Measurements from ENCODE around the gene STAT4. TPM values are rescaled to one million over a fixed set of nuclear protein-coding genes. Genes with fewer than 3 reads are reported as not detected.
A peak's percentile ranks its signal among the peaks of the same experiment; 100 is the strongest.

The STAT4 gene
- total and polyA plus RNA-seq, 2 donors: 7.5 to 13.9 TPM

GRCh38 chr2:191020742-191021381, 129.9 kb downstream of the STAT4 start:
- Histone ChIP-seq H3K27me3 (ENCODE audit: control insufficient read depth in 2 of 2, insufficient read depth in 1 of 2, low read length in 1 of 2) (no peaks in the 10 kb centered on the region), H3K36me3 (ENCODE audit: control insufficient read depth in 2 of 2, insufficient read depth in 2 of 2, low read length in 1 of 2) (no peaks in the 10 kb centered on the region), H3K27ac (ENCODE audit: low read depth in 1 of 2, low read length in 1 of 2) (peak overlapping the region; percentile 97), H3K4me3 (ENCODE audit: low read length in 2 of 2) (peak overlapping the region; percentile 67 to 74), H3K9me3 (ENCODE audit: control insufficient read depth in 2 of 2, insufficient read depth in 1 of 2, low read length in 1 of 2) (no peaks in the 10 kb centered on the region), H3K4me1 (ENCODE audit: control insufficient read depth in 2 of 2, insufficient read depth in 2 of 2, low read length in 2 of 2) (peaks cover 30 to 44% of the 10 kb centered on the region in 2 donors)
- 22% methylated on average over 14 of the region's 14 CpGs for WGBS
- DNase-seq (ENCODE audit: low read depth in 6 of 9, low spot score in 9 of 9): no peak

GRCh38 chr2:191020221-191020741, 130.5 kb downstream of the STAT4 start:
- H3K4me1 ChIP-seq (ENCODE audit: control insufficient read depth in 2 of 2, insufficient read depth in 2 of 2, low read length in 2 of 2): peaks cover 31 to 49% of the 10 kb centered on the region in 2 donors
- H3K36me3 ChIP-seq (ENCODE audit: control insufficient read depth in 2 of 2, insufficient read depth in 2 of 2, low read length in 1 of 2): no peaks in the 10 kb centered on the region
- no peaks in the 10 kb centered on the region for H3K9me3 ChIP-seq (ENCODE audit: control insufficient read depth in 2 of 2, insufficient read depth in 1 of 2, low read length in 1 of 2)
- peak; percentile 90 to 99 (median 97) for DNase-seq (ENCODE audit: low read depth in 6 of 9, low spot score in 9 of 9)
- H3K27ac ChIP-seq (ENCODE audit: low read depth in 1 of 2, low read length in 1 of 2): peak overlapping the region; percentile 97
- peak overlapping the region; percentile 67 to 74 for H3K4me3 ChIP-seq (ENCODE audit: low read length in 2 of 2)
- H3K27me3 ChIP-seq (ENCODE audit: control insufficient read depth in 2 of 2, insufficient read depth in 1 of 2, low read length in 1 of 2): no peaks in the 10 kb centered on the region
- WGBS: under 1% methylated on average over 59 of the region's 59 CpGs

- no peak for DNase-seq (ENCODE audit: low read depth in 6 of 9, low spot score in 9 of 9)
- 95% methylated on average over 3 of the region's 3 CpGs for WGBS
- H3K9me3 ChIP-seq (ENCODE audit: control insufficient read depth in 2 of 2, insufficient read depth in 1 of 2, low read length in 1 of 2): no peaks in the 10 kb centered on the region
- H3K27ac ChIP-seq (ENCODE audit: low read depth in 1 of 2, low read length in 1 of 2): peak overlapping the region in 1 of 2 donors; percentile 97
- no peaks in the 10 kb centered on the region for H3K36me3 ChIP-seq (ENCODE audit: control insufficient read depth in 2 of 2, insufficient read depth in 2 of 2, low read length in 1 of 2)
- H3K27me3 ChIP-seq (ENCODE audit: control insufficient read depth in 2 of 2, insufficient read depth in 1 of 2, low read length in 1 of 2): no peaks in the 10 kb centered on the region
- H3K4me1 ChIP-seq (ENCODE audit: control insufficient read depth in 2 of 2, insufficient read depth in 2 of 2, low read length in 2 of 2): peaks cover 38 to 53% of the 10 kb centered on the region in 2 donors
- no peak overlapping the region for H3K4me3 ChIP-seq (ENCODE audit: low read length in 2 of 2)
Observed at GRCh38 chr2:191019376-191019775, 131.4 kb downstream of the STAT4 start.

- no peaks in the 10 kb centered on the region for H3K9me3 ChIP-seq (ENCODE audit: control insufficient read depth in 2 of 2, insufficient read depth in 1 of 2, low read length in 1 of 2)
- DNase-seq (ENCODE audit: low read depth in 6 of 9, low spot score in 9 of 9): no peak
- 95% methylated on average over 3 of the region's 3 CpGs for WGBS
- no peak overlapping the region for H3K27ac ChIP-seq (ENCODE audit: low read depth in 1 of 2, low read length in 1 of 2)
- H3K27me3 ChIP-seq (ENCODE audit: control insufficient read depth in 2 of 2, insufficient read depth in 1 of 2, low read length in 1 of 2): no peaks in the 10 kb centered on the region
- H3K36me3 ChIP-seq (ENCODE audit: control insufficient read depth in 2 of 2, insufficient read depth in 2 of 2, low read length in 1 of 2): no peaks in the 10 kb centered on the region
- H3K4me3 ChIP-seq (ENCODE audit: low read length in 2 of 2): no peak overlapping the region
- H3K4me1 ChIP-seq (ENCODE audit: control insufficient read depth in 2 of 2, insufficient read depth in 2 of 2, low read length in 2 of 2): peaks cover 35 to 51% of the 10 kb centered on the region in 2 donors
Observed at GRCh38 chr2:191018643-191019119, 132.1 kb downstream of the STAT4 start.

GRCh38 chr2:191018048-191018447, 132.7 kb downstream of the STAT4 start:
- no peaks in the 10 kb centered on the region for H3K9me3 ChIP-seq (ENCODE audit: control insufficient read depth in 2 of 2, insufficient read depth in 1 of 2, low read length in 1 of 2)
- 100% methylated on average over 1 of the region's 1 CpG for WGBS

GRCh38 chr2:191015831-191016230, 135.0 kb downstream of the STAT4 start:
- Histone ChIP-seq H3K27ac (ENCODE audit: low read depth in 1 of 2, low read length in 1 of 2) (no peak overlapping the region), H3K36me3 (ENCODE audit: control insufficient read depth in 2 of 2, insufficient read depth in 2 of 2, low read length in 1 of 2) (peaks cover 0 to 17% of the 10 kb centered on the region in 2 donors), H3K27me3 (ENCODE audit: control insufficient read depth in 2 of 2, insufficient read depth in 1 of 2, low read length in 1 of 2) (no peaks in the 10 kb centered on the region), H3K4me3 (ENCODE audit: low read length in 2 of 2) (no peak overlapping the region), H3K4me1 (ENCODE audit: control insufficient read depth in 2 of 2, insufficient read depth in 2 of 2, low read length in 2 of 2) (peaks cover 24 to 45% of the 10 kb centered on the region in 2 donors), H3K9me3 (ENCODE audit: control insufficient read depth in 2 of 2, insufficient read depth in 1 of 2, low read length in 1 of 2) (peaks cover 0 to 3% of the 10 kb centered on the region in 2 donors)
- DNase-seq (ENCODE audit: low read depth in 6 of 9, low spot score in 9 of 9): no peak
- 93% methylated on average over 8 of the region's 8 CpGs for WGBS

More at GRCh38 chr2:191018048-191018447, 132.7 kb downstream of the STAT4 start:
- no peak for DNase-seq (ENCODE audit: low read depth in 6 of 9, low spot score in 9 of 9)
- Histone ChIP-seq H3K27ac (ENCODE audit: low read depth in 1 of 2, low read length in 1 of 2) (no peak overlapping the region), H3K4me1 (ENCODE audit: control insufficient read depth in 2 of 2, insufficient read depth in 2 of 2, low read length in 2 of 2) (peaks cover 33 to 45% of the 10 kb centered on the region in 2 donors), H3K36me3 (ENCODE audit: control insufficient read depth in 2 of 2, insufficient read depth in 2 of 2, low read length in 1 of 2) (no peaks in the 10 kb centered on the region), H3K4me3 (ENCODE audit: low read length in 2 of 2) (no peak overlapping the region), H3K27me3 (ENCODE audit: control insufficient read depth in 2 of 2, insufficient read depth in 1 of 2, low read length in 1 of 2) (no peaks in the 10 kb centered on the region)

- H3K9me3 ChIP-seq (ENCODE audit: control insufficient read depth in 2 of 2, insufficient read depth in 1 of 2, low read length in 1 of 2): peaks cover 0 to 3% of the 10 kb centered on the region in 2 donors
- no peak overlapping the region for H3K4me3 ChIP-seq (ENCODE audit: low read length in 2 of 2)
- H3K27ac ChIP-seq (ENCODE audit: low read depth in 1 of 2, low read length in 1 of 2): peak overlapping the region in 1 of 2 donors; percentile 99
- H3K4me1 ChIP-seq (ENCODE audit: control insufficient read depth in 2 of 2, insufficient read depth in 2 of 2, low read length in 2 of 2): peaks cover 24 to 44% of the 10 kb centered on the region in 2 donors
- no peaks in the 10 kb centered on the region for H3K27me3 ChIP-seq (ENCODE audit: control insufficient read depth in 2 of 2, insufficient read depth in 1 of 2, low read length in 1 of 2)
- H3K36me3 ChIP-seq (ENCODE audit: control insufficient read depth in 2 of 2, insufficient read depth in 2 of 2, low read length in 1 of 2): peaks cover 0 to 18% of the 10 kb centered on the region in 2 donors
- DNase-seq (ENCODE audit: low read depth in 6 of 9, low spot score in 9 of 9): no peak
- 93% methylated on average over 2 of the region's 2 CpGs for WGBS
Observed at GRCh38 chr2:191015239-191015638, 135.6 kb downstream of the STAT4 start.

- Histone ChIP-seq H3K27me3 (ENCODE audit: control insufficient read depth in 2 of 2, insufficient read depth in 1 of 2, low read length in 1 of 2) (no peaks in the 10 kb centered on the region), H3K36me3 (ENCODE audit: control insufficient read depth in 2 of 2, insufficient read depth in 2 of 2, low read length in 1 of 2) (peaks cover 0 to 24% of the 10 kb centered on the region in 2 donors), H3K4me3 (ENCODE audit: low read length in 2 of 2) (peak overlapping the region; percentile 89 to 91), H3K9me3 (ENCODE audit: control insufficient read depth in 2 of 2, insufficient read depth in 1 of 2, low read length in 1 of 2) (peaks cover 0 to 3% of the 10 kb centered on the region in 2 donors), H3K27ac (ENCODE audit: low read depth in 1 of 2, low read length in 1 of 2) (peak overlapping the region; percentile 98 to 99), H3K4me1 (ENCODE audit: control insufficient read depth in 2 of 2, insufficient read depth in 2 of 2, low read length in 2 of 2) (peaks cover 24 to 44% of the 10 kb centered on the region in 2 donors)
- 55% methylated on average over 4 of the region's 4 CpGs for WGBS
- DNase-seq (ENCODE audit: low read depth in 6 of 9, low spot score in 9 of 9): no peak
Observed at GRCh38 chr2:191014653-191015020, 136.2 kb downstream of the STAT4 start.

GRCh38 chr2:191013932-191014652, 136.7 kb downstream of the STAT4 start, which contains the start of gene STAT1:
Gene STAT1, minus strand, starts transcription at chr2:191014171. Its CDS starts 4,168 bp downstream, at chr2:191010003.
- under 1% methylated on average over 68 of the region's 68 CpGs for WGBS
- H3K4me3 ChIP-seq (ENCODE audit: low read length in 2 of 2): peak within 1 kb of the TSS; percentile 89 to 91
- H3K27me3 ChIP-seq (ENCODE audit: control insufficient read depth in 2 of 2, insufficient read depth in 1 of 2, low read length in 1 of 2): no peaks in the 10 kb centered on the region
- H3K36me3 ChIP-seq (ENCODE audit: control insufficient read depth in 2 of 2, insufficient read depth in 2 of 2, low read length in 1 of 2): peaks cover 0 to 30% of the 10 kb centered on the region in 2 donors
- H3K9me3 ChIP-seq (ENCODE audit: control insufficient read depth in 2 of 2, insufficient read depth in 1 of 2, low read length in 1 of 2): peaks cover 0 to 3% of the 10 kb centered on the region in 2 donors
- H3K27ac ChIP-seq (ENCODE audit: low read depth in 1 of 2, low read length in 1 of 2): peak within 1 kb of the TSS; percentile 98 to 99
- peak; percentile 81 to 97 (median 92) for DNase-seq (ENCODE audit: low read depth in 6 of 9, low spot score in 9 of 9)
- peaks cover 22 to 44% of the 10 kb centered on the region in 2 donors for H3K4me1 ChIP-seq (ENCODE audit: control insufficient read depth in 2 of 2, insufficient read depth in 2 of 2, low read length in 2 of 2)
